ENCODE results near the gene GAREM1. TPM values are rescaled to one million over a fixed set of nuclear protein-coding genes. Genes with fewer than 3 reads are reported as not detected.
A peak's percentile ranks its signal among the peaks of the same experiment; 100 is the strongest.

Gene GAREM1
- total and polyA plus RNA-seq, 4 donors: 3.0 to 13.7 (median 8.5) TPM

DNA sequence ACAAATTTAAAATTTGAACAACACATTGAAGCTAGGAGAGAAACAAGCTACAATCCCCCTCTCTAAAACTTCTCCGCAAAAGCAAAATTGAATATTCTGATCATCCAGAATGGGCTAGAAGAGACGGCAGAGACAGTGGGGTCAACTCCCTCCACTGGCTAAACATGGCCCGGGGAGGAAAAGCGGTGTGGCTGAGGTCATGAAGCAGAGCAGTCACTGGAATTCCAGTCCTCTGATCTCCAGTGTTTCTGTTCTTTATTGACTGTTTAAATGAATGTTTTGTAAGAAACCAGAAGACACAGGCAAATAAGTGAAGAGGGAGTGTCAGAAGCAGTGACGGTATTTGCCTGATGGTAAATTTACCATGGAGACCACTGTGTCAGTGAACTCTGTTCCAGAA is 116.2 kb downstream of the GAREM1 start:
- no peak for DNase-seq
- no peaks in the 10 kb centered on the region for H3K27me3 ChIP-seq (ENCODE audit: control insufficient read depth in 3 of 3, insufficient read depth in 3 of 3, low read length in 2 of 3)
- H3K9me3 ChIP-seq (ENCODE audit: control insufficient read depth in 4 of 4, insufficient read depth in 3 of 4, low read length in 3 of 4): no peaks in the 10 kb centered on the region
- no peak overlapping the region for H3K9ac ChIP-seq (ENCODE audit: insufficient read depth in 1 of 2, low read length in 2 of 2)
- TF ChIP-seq, protein P1, sequence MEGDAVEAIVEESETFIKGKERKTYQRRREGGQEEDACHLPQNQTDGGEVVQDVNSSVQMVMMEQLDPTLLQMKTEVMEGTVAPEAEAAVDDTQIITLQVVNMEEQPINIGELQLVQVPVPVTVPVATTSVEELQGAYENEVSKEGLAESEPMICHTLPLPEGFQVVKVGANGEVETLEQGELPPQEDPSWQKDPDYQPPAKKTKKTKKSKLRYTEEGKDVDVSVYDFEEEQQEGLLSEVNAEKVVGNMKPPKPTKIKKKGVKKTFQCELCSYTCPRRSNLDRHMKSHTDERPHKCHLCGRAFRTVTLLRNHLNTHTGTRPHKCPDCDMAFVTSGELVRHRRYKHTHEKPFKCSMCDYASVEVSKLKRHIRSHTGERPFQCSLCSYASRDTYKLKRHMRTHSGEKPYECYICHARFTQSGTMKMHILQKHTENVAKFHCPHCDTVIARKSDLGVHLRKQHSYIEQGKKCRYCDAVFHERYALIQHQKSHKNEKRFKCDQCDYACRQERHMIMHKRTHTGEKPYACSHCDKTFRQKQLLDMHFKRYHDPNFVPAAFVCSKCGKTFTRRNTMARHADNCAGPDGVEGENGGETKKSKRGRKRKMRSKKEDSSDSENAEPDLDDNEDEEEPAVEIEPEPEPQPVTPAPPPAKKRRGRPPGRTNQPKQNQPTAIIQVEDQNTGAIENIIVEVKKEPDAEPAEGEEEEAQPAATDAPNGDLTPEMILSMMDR (IDR thresholded peaks at IDR 0.05; ENCODE audit: control extremely low read depth, extremely low read depth): no peak
- no peaks in the 10 kb centered on the region for H3K36me3 ChIP-seq (ENCODE audit: control insufficient read depth in 4 of 4, insufficient read depth in 4 of 4, low read length in 4 of 4)
- no peak overlapping the region for H3K27ac ChIP-seq (ENCODE audit: low read depth in 1 of 2, low read length in 1 of 2)
- H3K4me3 ChIP-seq: no peak overlapping the region
- 94 to 95% methylated on average over 5 of the region's 5 CpGs for WGBS, 2 donors
- no peak for ATAC-seq (ENCODE audit: insufficient read depth, low FRiP score)
- H3K4me1 ChIP-seq (ENCODE audit: control insufficient read depth in 5 of 5, insufficient read depth in 5 of 5, low read length in 5 of 5): peaks cover 3 to 18% (median 5%) of the 10 kb centered on the region in 5 donors

DNA sequence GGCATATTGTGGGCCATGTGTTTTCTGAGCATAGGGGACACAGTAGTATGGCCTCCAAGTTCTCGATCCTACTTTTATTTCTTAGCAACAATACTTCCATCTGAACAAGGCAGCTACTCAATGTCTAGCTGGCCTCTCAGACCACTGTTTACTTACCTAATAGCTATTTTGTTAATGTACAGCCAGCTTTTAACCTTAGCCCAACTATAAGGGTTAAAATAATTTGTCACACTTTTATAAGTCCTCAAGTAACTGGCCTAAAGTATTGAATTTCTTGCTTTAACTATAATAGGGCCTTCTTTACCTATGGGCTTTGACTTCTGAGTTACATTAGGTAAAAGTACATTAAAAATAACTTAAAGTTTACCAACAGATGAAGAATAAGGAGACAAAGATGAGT is 117.4 kb downstream of the GAREM1 start:
- peaks cover 3 to 14% (median 6%) of the 10 kb centered on the region in 5 donors for H3K4me1 ChIP-seq (ENCODE audit: control insufficient read depth in 5 of 5, insufficient read depth in 5 of 5, low read length in 5 of 5)
- H3K9ac ChIP-seq (ENCODE audit: insufficient read depth in 1 of 2, low read length in 2 of 2): no peak overlapping the region
- no peaks in the 10 kb centered on the region for H3K27me3 ChIP-seq (ENCODE audit: control insufficient read depth in 3 of 3, insufficient read depth in 3 of 3, low read length in 2 of 3)
- no peaks in the 10 kb centered on the region for H3K9me3 ChIP-seq (ENCODE audit: control insufficient read depth in 4 of 4, insufficient read depth in 3 of 4, low read length in 3 of 4)
- H3K4me3 ChIP-seq: no peak overlapping the region
- H3K27ac ChIP-seq (ENCODE audit: low read depth in 1 of 2, low read length in 1 of 2): no peak overlapping the region
- TF ChIP-seq, protein P1 (IDR thresholded peaks at IDR 0.05; ENCODE audit: control extremely low read depth, extremely low read depth): no peak
- H3K36me3 ChIP-seq (ENCODE audit: control insufficient read depth in 4 of 4, insufficient read depth in 4 of 4, low read length in 4 of 4): no peaks in the 10 kb centered on the region
- DNase-seq: no peak
- WGBS, 2 donors: 85 to 87% methylated on average over 1 of the region's 1 CpG
- ATAC-seq (ENCODE audit: insufficient read depth, low FRiP score): no peak

DNA sequence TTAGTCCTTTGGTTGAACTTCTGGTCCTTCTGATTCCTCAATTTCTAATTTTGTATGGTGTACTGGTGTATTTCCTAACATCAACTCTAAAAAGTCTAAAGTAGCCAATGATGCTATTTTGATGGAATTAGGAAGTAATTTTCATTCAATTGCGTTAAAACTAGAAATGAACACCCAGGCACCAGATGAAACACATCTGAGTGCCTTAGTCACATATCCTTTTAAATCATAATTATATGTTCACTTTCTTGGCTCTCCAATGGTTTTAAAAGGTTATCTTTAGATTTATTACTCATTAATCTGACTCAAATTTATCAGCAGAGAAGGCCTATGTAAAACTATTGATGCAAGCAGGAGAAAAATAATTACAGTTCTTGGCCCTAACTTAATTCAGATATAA is 119.7 kb downstream of the GAREM1 start:
- DNase-seq: peak in 2 of 3 donors; percentile 22 to 25
- H3K36me3 ChIP-seq (ENCODE audit: control insufficient read depth in 4 of 4, insufficient read depth in 4 of 4, low read length in 4 of 4): no peaks in the 10 kb centered on the region
- H3K27ac ChIP-seq (ENCODE audit: low read depth in 1 of 2, low read length in 1 of 2): peak overlapping the region in 1 of 2 donors; percentile 33
- ATAC-seq (ENCODE audit: insufficient read depth, low FRiP score): peak; percentile 29
- TF ChIP-seq, protein P1 (IDR thresholded peaks at IDR 0.05; ENCODE audit: control extremely low read depth, extremely low read depth): no peak
- no peaks in the 10 kb centered on the region for H3K27me3 ChIP-seq (ENCODE audit: control insufficient read depth in 3 of 3, insufficient read depth in 3 of 3, low read length in 2 of 3)
- H3K4me1 ChIP-seq (ENCODE audit: control insufficient read depth in 5 of 5, insufficient read depth in 5 of 5, low read length in 5 of 5): peaks cover 0 to 26% (median 6%) of the 10 kb centered on the region in 5 donors
- no peak overlapping the region for H3K4me3 ChIP-seq
- no peaks in the 10 kb centered on the region for H3K9me3 ChIP-seq (ENCODE audit: control insufficient read depth in 4 of 4, insufficient read depth in 3 of 4, low read length in 3 of 4)
- H3K9ac ChIP-seq (ENCODE audit: insufficient read depth in 1 of 2, low read length in 2 of 2): no peak overlapping the region
- 64 to 76% methylated on average over 1 of the region's 1 CpG for WGBS, 2 donors

Measured in lung (tissue), 12 donors.